Stimulated activated CD8-positive, alpha-beta memory T cell treated with anti-CD3 and anti-CD28 coated beads, Interleukin-4, amount 100 ng/mL, for 4 hours (primary cell): Measurements from ENCODE around the gene ATL1.
"Not testable (repeated sequence)": the region's sequence is repeated elsewhere in the genome, so short reads cannot be mapped to it uniquely, and the experiment has no call there.

ENCODE experiments used
- DNase-seq, 2 donors: peaks; one replicate each; pipeline ENCODE4 v3.0.0-alpha.2; 2020; ENCODE audit warnings: low read depth in 2 of 2, low spot score in 1 of 2

Gene ATL1

DNA sequence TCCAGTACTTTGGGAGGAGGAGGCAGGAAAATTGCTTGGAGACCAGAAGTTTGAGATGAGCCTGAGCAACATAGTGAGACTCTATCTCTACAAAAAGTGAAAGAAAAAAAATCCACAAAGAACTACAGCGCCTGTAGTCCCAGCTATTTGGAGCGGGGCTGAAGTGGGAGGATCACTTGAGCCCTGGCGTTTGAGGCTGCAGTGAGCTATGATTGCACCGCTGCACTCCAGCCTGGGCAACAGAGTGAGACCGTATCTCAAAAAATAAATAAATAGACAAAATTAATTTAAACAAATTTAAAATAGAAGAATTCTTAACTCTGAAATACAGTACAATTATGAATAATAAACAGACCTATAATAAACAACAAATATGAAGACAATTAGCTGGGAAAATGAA lies 40.9 kb downstream of the ATL1 start:
- DNase-seq: no peak

DNA sequence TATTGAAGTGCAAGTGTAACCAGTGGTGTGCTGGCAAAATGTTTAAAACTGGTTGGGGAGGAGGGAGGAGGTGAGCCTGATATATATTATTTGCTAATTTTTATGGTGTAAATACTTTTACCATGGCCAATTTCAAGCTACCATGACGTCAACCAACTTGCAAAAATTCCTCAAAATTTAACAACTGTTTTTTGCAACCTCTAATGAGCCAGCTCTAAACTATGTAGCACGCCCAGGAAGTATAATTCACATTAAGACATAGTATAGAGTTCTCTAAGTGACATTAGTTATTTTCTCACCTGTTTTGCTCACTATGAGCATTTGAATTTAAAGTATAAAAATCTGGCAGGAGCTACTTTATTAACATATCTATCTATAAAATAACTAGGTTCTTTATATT lies 41.4 kb downstream of the ATL1 start:
- no peak for DNase-seq

DNA sequence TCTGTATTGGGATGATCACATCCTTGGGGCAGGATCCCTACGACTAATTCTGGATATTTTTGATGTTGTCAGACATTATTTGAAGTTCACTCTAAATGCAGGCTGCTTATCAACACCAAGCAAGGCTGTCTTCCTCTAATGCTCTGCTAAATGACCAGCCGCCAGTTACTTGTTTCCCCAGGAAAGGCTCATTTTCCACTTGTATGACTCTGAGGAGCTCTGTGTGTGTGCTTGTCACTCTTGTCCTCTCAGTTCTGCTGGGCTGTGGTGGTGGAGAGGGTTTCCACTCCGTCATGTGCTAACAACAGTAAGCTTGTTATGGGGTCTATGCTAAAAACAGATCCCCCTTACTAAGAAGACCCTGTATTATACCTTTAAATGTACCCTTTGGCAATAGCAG lies 42.1 kb downstream of the ATL1 start:
- DNase-seq: no peak

DNA sequence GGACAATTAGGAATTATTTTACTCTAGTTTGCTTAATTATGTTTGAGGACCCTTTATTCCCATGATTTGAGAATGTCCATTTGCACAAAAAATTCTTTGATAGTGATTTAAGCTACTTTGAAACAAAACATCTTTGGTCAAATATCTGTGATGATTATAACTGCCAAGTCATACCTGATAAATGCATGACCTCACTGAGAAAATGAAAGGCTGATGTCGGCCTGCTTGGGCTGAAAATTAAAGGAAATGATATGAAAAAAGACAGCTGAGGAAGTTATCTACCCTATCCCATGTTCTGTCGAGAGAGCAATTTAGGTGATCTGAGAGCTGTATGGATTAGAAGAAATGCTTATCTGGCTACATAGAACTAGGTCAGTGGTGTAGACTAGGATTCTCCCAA lies 43.6 kb downstream of the ATL1 start:
- DNase-seq: no peak

DNA sequence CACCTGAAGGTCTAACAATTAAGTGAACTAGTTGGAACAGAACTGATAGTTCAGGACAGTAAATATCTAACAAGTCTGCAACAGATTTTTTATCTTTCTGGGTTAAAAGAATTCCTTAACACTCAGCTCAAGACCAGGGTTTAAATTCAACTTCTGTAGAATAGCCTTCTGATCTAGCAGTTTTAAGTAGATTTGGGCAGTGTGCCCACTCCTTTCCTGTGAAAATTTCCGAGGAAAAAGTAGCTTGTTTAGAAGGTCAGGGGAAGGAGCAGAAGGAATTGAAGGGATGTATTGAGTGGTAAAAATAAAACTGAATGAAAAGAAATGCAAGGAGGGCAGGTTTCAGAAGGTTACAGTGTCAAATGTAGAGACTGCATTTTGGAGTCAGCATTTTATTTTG lies 45.8 kb downstream of the ATL1 start:
- no peak for DNase-seq

DNA sequence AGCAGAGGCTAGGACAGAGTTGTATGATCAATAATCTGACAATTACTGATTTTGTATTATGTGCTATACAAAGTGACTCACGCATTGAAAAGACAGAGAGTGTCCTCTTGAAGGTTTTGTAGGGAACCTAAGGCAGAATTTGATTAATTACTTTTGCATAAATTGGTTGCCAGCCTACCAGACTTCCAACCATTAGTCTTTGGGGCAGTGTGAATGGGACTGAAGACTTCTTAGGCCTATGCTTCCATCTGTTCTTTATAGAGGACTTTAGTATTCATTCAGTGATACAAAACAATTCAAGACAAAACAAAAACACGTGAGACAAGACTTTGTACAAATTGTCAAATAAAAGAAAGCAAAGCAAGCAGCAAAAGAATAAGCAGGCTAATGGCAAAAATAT lies 46.5 kb downstream of the ATL1 start:
- no peak for DNase-seq

DNA sequence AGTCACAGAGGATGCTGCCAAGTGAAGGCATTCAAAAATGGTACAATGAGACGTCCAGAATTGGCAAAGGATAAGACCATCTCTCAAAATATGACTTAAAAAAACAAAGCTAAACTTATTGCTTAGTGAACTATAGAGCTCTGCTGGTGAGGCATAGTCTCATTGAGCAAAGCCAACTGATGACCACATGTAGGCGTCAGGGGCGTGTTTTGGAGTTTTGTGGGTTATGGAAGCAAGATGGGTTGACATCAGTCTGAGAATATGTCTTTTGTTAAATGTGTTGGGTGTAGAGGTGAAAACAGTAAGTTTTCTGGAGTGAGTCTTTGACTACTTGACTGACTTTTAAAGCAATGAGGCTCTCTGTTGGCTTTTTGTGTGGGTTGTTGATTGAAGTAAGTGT lies 47.2 kb downstream of the ATL1 start:
- no peak for DNase-seq

DNA sequence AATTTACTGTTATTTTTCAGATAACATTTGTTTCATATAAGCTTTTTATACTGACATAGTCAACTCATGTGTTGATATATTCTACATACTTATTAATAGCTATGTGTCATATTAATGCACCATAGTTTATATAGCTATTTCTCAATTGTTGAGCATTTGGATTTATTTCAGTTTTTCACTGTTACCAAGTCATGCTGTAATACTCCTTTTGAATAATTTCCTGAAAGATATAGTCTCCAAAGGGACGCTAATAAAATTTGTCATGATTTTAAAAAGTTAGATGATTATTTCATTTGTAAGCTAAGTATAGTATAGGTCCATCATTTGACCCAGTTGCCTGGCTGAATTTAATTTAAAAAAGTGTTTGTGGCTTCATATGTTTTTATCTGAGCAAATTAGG lies 47.8 kb downstream of the ATL1 start:
- no peak for DNase-seq

DNA sequence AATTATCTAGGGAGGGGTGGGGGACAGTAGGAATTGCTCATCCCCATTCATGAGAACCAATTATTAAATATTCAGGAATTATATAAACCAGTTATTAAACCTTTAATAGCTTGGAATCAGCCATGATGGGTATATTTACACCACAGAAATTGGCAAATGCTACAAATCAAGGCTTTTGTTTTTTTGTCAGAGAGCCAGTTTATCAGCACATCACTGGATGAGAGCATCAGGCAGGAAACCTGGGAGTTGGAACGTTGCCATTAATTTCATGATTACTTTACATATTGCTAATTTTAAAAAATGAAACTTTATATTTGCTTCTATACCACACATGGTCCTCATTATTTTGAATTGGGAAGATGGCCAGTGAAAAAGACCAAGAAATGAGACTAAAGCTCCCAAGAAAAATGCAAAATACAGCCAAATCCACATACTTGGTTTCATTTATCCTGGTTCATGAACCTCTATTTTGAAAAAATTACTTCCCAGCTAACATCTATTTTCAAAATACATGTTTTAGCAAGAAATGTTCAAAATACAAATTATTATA lies 48.4 kb downstream of the ATL1 start:
- no peak for DNase-seq

DNA sequence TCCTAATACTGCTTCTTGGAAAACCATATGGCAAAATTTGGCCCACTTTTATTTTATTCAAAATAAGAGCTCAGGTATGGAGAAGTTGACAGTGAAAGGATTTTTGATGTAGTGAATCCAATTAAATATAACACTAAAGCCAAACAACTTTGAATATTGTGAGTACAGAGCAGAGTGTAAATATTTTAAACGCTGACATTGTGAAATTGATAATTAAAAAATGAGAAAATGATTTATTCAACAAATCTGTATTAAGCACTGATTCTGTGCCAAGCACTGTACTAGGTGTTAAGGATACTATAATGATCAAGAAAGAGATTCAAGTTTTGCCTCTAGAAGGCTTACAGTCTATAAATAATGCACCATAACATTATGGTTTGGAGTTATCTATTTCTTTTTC lies 50.5 kb downstream of the ATL1 start:
- DNase-seq: no peak

DNA sequence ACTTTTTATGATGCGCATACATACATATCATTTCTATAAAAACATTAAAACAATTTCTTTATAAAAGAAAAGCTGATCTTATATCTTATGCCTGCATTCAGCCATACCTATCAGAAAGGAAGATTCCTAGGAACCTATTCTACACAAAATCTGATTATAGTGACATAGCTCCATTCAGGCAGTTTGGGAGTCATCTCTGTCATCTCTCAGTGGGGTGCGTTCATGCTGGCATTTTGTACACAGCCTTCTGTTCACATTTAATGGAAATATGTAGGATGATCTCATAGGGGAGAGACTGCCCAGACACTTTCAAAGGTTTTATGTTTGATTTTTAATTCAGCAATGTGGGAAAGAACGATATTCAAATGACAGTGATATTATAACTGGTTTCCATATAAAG lies 52.9 kb downstream of the ATL1 start:
- DNase-seq: no peak

DNA sequence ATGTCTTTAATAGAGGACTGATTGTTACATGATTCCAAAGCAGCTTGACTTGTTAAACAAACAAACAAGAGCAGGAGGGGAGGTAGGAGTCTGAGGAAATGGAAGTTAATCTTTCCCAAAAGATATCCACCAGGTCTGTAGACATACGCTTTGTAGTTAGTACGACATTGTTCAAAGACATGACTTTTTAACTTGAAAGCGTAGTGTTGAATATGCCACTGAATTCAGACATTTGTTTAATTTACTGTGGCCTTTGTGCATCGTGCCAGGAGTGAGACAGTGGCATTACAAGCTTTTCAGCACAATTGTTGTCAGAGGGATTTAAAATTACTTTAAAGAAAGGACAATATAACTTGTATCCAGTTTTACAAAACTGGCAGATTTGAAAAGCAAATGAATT lies 55.1 kb downstream of the ATL1 start:
- DNase-seq: no peak

DNA sequence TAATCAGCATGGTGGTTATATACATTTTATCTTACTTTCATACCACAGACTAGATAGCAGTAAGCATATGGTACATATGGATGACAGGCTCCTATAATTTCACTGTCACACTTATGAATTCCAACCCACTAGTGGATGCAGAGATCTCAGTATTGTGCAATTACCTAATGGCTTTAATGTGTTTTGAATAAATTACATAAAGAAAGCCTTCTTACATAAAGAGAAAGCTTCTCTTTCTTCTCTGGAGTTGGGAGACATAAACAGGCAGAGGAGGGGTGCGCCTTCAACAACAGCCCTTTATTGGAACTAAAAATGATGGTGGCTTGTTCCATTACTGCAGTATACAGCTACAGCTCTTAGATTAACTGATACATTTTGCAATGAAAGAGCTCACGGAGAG lies 55.6 kb downstream of the ATL1 start:
- DNase-seq: no peak

DNA sequence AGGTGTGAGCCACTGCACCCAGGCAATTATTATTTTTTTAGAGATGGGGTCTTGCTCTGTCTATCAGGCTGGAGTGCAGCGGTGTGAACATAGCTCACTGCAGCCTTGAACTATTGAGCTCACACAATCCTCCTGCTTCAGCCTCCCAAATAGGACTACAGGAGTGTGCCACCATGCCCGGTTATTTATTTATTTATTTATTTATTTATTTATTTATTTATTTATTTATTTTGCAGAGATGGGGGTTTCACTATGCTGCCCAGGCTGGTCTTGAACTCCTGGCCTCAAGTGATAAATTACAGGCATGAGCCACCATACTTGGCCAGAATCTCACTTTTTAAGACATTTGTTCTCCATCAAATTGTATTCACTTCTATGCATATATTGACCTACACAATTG lies 56.3 kb downstream of the ATL1 start:
- DNase-seq: no peak

DNA sequence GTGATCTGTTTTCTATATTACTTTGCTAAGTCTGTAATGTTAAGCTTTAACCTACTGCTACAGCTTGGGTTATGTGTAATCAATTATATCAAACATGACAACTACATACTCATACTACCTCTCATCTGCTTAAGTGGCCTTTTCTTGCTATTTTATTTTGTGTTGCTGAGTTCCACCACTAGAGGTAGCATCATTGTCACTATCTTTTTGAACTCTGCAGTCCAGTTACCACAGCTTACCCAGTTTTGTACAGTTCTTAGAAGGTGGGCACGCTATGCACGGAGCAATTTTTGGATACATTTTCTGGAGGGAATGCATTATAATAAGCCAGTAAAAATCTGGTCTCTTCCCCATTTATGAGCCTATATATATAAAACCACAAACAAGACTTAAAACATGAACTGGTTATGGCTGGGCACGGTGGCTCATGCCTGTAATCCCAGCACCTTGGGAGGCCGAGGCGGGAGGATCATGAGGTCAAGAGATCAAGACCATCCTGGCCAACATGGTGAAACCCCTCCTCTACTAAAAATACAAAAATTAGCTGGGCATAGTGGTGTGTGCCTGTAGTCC lies 59.7 kb downstream of the ATL1 start:
- no peak for DNase-seq

DNA sequence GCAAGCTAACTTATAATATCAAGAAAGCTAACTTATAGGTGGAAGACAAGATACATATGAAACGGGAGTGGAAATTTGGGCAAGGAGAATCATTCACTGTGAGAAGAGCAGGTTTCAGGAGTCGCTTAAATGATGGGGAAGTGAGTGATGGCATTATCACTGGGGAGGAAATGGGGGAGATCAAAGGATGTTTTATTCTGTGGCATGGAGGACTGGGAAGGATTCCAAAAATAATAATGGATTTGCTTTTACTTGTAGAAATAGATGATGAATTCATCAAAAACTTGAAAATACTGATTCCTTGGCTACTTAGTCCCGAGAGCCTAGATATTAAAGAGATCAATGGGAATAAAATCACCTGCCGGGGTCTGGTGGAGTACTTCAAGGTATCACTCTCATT lies 60.4 kb downstream of the ATL1 start:
- DNase-seq: no peak

DNA sequence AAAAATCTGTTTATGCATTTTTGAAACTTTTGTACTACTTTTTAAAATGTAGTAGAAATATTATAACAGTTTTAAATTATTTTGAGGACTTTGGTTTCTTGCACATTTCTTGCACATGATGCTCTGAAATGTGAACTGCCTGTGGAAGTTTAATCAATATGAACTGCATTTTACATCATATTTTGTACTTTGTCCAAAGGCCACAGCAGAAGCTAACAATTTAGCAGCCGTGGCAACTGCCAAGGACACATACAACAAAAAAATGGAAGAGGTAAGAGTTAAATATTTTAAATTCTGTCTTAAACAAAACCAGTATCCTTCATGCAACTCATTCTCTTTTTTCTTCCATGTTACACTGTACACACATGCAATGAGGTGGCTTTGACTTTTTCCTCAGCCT lies 63.0 kb downstream of the ATL1 start:
- no peak for DNase-seq

DNA sequence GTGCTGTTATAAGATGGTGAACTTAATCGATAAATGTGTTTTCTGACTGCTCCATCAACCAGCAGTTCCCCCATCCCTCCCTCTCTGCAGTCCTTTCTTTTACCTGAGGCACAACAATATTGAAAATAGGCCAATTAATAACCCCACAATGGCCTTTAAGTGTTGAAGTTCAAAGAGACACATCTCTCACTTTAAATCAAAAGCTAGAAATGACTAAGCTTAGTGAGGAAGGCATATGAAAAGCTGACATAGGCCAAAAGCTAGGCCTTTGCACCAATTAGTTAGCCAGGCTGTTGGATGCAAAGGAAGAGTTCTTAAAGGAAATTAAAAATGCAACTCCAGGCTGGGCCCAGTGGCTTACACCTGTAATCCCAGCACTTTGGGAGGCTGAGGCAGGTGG lies 64.5 kb downstream of the ATL1 start:
- no peak for DNase-seq

DNA sequence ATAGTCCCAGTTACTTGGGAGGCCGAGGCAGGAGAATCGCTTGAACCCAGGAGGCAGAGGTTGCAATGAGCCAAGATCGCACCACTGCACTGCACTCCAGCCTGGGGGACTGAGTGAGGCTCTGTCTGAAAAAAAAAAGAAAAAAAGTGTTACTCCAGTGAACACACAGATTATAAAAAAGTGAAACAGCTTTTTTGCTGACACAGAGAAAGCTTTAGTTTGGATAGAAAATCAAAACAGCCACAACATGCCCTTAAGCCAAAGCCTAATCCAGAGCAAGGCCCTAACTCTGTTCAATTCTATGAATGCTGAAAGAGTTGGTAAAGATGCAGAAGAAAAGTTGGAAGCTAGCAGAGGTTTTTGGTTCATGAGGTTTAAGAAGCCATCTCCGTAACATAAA lies 65.0 kb downstream of the ATL1 start:
- DNase-seq: not testable (repeated sequence)

DNA sequence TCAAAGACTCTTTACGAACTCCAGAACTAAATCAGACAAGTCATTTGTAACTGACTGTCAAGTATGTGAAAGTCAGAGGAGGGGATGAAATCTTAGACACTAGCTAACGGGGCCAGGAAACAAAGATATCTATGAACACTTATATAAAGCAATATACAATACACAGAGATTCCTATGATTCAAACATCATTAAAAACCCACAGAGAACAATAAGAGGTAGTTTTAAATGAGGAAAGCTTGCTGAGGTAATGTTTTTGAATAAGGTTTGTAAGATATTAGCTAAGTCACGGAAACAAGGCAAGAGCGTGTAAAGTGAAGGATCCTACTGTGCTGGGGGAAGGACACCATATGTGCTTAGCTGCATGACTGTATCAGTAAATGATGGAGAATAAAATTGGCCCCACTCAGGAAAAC lies 71.5 kb downstream of the ATL1 start:
- DNase-seq: no peak

DNA sequence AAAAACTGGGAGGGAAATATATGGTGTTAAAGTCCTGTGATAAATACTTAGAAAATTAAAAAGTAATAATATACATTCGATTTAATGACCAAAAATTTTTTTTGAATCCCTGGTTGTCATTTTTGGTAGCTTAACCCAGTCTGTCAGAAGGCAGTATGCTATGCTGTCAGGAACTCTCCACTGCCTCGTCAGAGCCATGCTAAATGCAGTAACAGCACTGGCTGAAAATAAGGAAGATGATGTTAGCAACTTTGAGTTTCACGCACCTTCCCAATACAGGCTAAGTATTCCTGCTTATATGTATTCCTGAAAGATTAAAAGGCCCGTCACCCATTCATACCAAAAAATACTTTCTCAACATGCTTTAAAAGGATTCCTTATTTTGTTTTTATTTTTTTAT lies 74.0 kb downstream of the ATL1 start:
- DNase-seq: no peak

DNA sequence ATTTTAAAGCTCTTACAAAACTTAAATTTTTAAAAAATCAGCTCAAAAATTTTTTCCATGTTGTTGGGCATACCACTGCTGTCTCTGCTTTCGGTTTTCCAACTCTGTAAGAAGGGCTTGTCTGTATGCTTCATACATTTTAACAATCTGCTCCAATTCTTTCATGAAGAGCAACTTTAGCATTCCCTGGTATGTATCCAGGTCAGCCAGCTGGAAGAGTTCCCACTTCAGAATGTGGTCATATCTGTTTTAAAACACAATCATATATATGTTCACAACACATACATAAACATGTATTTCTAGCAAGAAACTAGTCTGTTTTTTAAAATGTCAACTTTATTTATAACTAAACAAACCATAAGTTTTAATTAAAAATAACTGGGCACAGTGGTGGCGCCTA lies 75.2 kb downstream of the ATL1 start:
- DNase-seq: no peak

DNA sequence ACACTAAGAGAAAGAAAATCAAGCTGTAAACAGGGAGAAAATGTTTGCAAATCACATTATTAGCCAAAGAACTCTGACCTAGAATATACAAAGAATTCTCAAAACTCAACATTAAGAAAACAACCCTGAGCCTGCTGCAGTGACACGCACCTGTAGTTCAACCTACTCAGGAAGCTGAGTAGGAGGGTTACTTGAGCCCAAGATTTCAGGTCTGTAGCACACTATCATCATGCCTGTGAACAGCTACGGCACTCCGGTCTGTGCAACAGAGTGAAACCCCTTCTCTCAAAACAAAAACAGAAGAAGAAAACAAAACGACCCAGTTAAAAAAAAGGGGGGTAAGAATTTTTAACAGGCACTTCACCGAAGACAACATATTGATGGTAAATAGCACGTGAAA lies 87.3 kb downstream of the ATL1 start:
- DNase-seq: no peak

DNA sequence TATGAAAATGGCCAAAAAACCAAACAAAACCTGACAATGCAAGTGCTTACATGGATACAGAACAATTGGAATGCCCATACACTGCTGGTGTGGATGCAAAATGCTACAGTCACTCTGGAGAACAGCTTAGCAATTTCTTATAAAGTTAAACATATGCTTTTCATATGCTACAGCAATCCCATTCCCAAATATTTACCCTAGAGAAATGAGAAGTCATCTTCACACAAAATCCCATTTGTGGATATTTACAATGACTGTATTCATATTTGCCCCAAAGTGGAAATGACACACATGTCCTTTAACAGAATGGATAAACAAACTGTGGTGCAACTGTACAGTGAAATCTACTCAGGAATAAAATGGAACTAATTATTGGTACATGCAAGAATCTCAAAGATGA lies 87.8 kb downstream of the ATL1 start:
- DNase-seq: no peak
